Measurements from ENCODE around the gene FAM168A.

GRCh38 chr11:73635721-73636120 lies 37.8 kb upstream of the FAM168A start:
- TF ChIP-seq POLR2A (IDR thresholded peaks at IDR 0.05; ENCODE audit: low read depth) (no peak), CTCF (IDR thresholded peaks at IDR 0.05) (no peak)

Measured in esophagus muscularis mucosa (tissue), 3 donors.